Activated CD4-positive, alpha-beta T cell treated with anti-CD3 and anti-CD28 coated beads, Interleukin-2, Interleukin-6, amounts not matched to agents 100 ng/mL and 50 ng/mL, durations not matched to agents 16 hours and 8 hours (primary cell): ENCODE measurements around the gene ABHD12B.
"Not testable (repeated sequence)": the region's sequence is repeated elsewhere in the genome, so short reads cannot be mapped to it uniquely, and the experiment has no call there.

Source experiments
- DNase-seq: peaks from one replicate; pipeline ENCODE4 v3.0.0-alpha.2; 2020

Gene ABHD12B

DNA sequence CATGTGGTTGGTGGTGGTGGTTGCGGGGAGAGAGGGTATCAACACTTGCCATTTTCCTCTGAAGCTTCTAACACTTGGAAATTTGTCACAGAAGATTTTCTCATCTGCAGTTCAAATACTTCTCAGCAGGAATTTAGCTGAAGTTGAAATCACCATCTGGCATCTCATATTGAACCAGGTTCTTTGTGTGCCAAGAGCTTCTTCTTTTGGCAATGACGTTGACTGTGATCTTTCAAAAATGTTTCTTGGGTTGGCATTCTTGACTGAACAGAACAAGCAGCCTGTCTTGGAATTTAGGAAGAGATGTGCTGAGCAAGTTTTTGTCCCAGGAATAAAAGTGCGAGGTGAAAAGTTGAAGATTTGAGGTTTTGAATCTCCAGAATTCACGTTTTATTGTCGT, 32.2 kb upstream of the ABHD12B start:
- DNase-seq = no peak

- DNase-seq = no peak
Measured at GRCh38 chr14:50844391-50844790, 27.5 kb upstream of the ABHD12B start.

GRCh38 chr14:50845166-50845565, 26.7 kb upstream of the ABHD12B start:
- no peak for DNase-seq

GRCh38 chr14:50846226-50846880, 25.5 kb upstream of the ABHD12B start:
- DNase-seq = no peak

- no peak for DNase-seq
Measured at GRCh38 chr14:50853891-50854290, 18.0 kb upstream of the ABHD12B start.

DNA sequence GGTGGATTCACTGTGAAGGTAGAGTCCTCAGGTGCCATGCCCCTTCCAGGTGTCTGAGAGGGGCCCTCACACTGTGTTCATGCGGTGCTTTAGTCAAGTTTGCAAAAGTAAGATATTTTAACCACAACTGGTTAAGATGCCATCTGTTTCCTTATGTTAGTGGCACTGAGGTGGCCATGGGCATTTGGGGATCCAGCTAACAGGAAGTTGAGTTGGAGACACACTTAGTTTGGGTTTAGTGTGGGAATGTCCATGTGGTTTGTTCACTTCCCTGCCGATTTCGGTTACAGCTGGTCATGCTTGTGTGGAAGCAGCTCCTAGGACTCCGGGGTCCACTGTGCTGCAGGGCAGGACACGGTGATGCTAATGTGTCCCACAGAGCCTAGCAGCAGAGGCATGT, 17.3 kb upstream of the ABHD12B start:
- no peak for DNase-seq

GRCh38 chr14:50855558-50855957, 16.3 kb upstream of the ABHD12B start:
- DNase-seq = no peak

GRCh38 chr14:50856660-50857059, 15.2 kb upstream of the ABHD12B start:
- DNase-seq = no peak

DNA sequence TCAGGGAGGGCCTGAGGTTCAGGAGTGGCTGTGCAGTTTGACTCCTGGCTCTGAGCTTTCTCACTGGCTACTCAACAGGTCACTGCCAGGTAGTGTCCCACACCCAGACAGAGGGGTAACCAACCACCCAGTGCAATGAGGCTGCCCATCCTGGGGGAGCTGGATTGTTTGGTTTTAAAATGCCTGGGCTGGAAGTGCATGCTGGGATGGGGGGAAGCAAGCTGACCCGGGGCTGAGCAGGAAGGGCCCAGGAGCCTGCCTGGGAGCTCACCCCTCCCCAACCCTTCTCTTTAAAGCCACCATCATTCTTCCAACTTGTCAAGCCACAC, 12.6 kb upstream of the ABHD12B start:
- no peak for DNase-seq

DNA sequence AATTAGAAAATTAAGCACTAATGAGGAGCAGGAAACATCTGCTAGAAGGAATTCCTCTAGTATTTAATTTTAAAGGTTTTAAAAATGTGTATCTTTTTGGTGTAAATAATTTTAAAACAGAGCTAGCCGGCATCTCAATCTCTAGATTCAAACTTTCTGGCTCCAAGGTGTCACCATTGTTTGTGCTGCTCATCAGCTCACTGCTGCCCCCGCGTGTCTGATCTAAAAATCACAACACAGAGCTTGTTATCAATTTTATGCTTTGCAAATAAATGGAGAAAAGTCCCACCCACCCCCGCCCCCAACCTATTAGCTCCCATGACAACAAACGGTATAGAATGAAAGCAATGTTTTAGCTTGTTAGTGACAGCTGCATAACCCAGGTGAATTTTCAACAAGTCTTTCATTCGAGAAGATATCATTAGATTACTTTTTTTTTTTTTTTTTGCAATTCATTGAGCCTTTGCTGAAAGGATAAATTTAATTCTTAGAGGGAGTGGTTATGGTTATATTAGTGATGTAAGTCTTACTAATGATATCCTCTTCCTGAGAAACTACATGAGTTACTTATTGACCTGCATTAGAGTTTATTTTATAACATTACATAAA, 11.3 kb upstream of the ABHD12B start:
- peak; percentile 90 for DNase-seq

DNA sequence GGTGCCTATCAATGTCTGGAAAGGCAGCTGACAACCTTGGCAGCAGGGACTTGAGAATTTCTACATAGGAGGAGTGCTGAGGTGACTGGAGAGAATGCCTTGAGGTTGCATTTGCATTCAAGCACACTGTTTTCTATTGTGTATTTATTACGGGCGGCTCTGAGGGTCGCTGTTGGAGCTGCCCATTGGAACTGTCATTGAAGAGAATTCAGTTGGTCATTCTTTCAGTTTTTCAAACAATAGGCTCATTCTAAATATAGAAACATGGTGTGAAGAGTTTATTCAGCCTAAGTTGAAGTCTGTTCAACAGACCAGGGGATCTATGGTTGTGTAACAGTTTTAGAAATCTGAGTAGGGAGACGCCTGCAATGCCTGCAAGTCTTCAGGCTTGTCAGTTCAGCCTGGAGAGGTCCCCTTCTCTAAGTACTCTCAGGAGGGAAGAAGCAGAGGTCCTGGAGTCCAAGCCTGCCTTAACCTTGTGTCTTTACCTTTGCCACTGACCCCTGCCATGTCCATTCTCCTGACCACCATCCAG, 9.8 kb upstream of the ABHD12B start:
- no peak for DNase-seq

GRCh38 chr14:50864237-50864636, 7.6 kb upstream of the ABHD12B start:
- DNase-seq = no peak

DNA sequence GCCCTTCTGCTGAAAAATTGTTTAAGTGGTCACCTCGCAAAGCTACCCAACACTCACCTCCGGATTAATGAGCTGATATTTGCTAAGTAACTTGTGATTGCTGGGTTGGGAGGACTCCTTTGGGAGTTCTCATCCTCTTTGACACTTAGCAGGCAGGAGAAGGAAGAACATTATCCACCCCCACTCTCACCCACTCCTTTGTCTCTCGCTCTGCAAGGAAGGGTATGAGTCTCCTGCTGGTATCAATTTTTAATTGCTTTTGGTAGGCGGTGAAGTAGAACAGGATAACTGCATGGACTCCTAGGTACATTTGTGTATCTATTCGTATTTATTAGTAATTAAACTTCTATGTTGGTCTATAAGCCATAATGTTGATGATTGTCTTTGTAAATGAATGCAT, 6.9 kb upstream of the ABHD12B start:
- no peak for DNase-seq

- DNase-seq = no peak
Measured at GRCh38 chr14:50865391-50866076, 6.3 kb upstream of the ABHD12B start.

- DNase-seq = no peak
Measured at GRCh38 chr14:50871228-50871627, 625 bp upstream of the ABHD12B start.

DNA sequence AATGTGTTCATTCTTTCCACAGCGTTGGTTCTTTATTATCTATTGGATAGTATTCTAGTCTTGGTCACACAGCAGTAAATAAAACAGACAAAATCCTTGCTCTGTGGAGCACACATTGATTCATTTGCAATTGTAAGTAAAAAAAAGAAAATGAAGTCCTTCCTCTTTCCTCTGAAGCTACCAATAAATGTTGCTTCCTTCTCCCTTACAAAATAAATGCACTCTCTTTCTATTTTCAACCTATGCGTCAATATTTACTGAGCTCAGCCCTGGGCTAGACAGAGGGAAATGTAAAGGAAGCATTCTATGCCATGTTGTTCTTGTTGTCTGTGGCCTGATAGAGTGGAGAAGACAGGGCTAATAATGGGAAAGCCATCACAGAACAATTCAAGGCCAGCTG, 2.9 kb downstream of the ABHD12B start:
- no peak for DNase-seq

DNA sequence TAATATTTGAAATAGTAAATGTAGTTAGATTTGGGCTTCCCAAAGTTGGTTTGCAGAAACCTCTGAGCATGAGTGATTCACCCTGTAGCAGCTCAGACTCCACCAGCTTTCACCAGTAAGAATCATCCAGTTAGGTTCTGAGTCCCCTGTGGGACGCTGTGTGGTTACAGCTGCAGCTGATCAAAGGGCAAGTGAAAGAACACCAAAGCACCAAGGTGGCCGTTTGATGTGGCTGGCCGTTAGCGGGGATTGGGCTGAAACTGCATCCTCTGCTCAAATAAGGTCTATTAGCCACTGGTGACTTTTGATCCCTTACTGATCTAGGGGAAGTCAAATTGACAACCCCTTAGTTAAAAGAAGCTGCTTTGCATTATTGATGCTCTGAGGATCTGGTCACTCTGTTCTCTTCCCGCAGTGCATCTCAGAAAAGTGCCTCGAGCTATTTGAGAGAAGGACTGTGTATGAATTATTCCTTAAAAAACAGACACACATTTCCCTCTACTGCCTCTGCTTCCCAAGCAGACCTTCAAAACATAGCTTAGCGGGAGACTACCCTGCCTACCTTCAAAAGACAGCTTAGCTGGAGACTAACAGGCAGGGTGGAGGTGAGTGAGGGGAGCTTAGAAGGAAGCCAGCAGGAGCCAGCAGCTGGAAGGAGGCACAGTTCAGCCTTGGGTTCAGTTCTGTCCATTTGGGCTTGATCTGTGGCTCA, 3.7 kb downstream of the ABHD12B start:
- DNase-seq = peak; percentile 82

DNA sequence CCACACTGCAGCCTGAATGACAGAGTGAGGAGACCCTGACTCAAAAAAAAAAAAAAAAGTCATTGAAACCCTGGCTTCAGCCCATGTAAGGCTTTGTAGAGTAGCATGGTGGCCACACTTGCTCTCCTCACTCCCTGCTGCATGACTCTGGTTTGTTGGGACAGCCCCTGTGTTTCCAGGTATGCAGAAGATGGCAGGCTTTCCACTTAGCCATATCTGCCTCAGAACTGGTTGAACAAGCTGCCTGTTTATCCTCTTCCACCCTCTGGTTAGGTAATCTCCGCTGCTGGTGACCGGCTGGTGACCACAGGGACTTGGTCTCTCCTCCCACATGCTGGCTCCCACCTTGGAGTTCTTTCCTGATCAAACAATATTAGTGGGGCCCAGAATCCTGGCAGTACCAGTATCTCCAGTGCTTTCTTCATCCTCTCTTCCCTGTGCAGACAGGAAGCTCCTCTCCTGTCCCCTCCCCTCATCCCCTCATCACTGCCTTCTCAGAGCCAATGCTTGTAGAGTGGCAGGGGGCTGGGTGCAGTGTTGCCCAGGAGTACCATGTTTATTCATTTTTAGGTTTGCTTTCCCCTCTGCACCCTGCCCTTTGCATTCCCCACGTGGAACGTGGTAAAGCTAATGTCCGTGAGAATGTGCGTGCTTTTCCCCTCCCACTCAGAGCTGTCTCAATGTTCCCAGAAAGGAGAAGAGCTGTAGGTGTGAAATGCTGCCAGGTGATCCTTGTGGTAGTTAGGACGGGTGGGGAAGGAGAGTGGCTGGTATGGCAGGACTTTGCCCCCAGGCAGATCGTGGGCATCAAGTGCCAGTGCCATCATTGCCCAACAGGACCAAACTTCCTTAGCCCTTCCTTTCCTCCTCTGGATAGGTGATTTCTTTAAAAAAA, 11.3 kb downstream of the ABHD12B start:
- DNase-seq = no peak

DNA sequence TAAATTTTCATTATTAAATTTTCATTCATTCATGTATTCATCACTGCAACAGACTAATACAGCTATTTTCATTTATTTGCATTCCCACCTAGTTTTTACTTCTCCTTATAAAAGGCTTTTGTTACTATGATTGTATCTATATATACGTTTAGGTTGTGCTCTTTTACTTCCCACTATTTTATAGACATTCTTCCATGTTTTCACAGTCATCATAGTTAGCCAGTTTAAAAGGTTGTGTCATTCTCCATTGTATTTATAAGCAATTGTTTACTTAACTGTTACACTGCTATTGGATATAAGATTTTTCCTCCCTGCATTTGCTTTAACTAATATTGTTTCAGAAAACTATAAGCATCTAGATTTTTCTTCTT, 12.0 kb downstream of the ABHD12B start:
- DNase-seq = no peak

DNA sequence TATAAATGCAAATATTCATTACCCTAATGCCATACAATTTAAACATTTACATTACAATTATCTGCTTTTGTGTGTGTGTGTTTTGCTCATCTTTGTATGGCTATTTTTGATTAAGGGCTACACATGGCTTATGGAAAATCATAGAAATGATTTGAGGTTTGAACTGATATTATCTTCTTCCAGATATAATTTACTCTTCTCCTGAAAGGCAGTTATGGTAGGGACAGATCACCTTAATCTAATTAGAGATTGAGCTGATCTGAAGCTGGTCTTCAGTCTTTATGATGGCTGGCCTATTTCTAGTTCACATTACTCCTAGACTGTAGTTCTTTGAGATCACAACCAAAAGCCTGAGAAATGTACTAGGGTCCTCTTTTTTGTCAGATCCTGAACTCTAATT, 15.6 kb downstream of the ABHD12B start:
- DNase-seq = no peak

- no peak for DNase-seq
Measured at GRCh38 chr14:50892255-50892654, 20.4 kb downstream of the ABHD12B start.

DNA sequence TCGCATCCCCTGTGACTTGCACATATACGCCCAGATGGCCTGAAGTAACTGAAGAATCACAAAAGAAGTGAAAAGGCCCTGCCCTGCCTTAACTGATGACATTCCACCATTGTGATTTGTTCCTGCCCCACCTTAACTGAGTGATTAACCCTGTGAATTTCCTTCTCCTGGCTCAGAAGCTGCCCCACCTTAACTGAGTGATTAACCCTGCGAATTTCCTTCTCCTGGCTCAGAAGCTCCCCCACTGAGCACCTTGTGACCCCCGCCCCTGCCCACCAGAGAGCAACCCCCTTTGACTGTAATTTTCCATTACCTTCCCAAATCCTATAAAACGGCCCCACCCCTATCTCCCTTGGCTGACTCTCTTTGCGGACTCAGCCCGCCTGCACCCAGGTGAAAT, 24.6 kb downstream of the ABHD12B start:
- DNase-seq = not testable (repeated sequence)

DNA sequence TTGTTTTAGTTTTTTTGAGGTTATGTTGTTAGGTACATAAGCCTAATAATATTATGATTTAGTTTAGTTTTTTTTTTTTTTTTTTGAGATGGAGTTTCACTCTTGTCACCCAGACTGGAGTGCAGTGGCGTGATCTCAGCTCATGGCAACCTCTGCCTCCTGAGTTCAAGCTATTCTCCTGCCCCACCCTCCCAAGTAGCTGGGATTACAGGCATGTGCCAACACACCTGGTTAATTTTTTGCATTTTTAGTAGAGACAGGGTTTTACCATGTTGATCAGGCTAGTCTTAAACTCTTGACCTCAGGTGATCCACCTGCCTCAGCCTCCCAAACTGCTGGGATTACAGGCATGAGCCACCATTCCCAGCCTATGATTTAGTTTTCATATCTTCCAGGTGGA, 25.2 kb downstream of the ABHD12B start:
- not testable (repeated sequence) for DNase-seq
